Adrenal gland (tissue), 5 donors: ENCODE results near the gene ZNF319.

ENCODE experiments used
- POLR2A ChIP-seq, 2 donors: fragments of 450-650 bp; IDR thresholded peaks; one replicate each; pipeline ENCODE4 v1.6.1; 2017; ENCODE audit warnings: antibody characterized with exemption in 2 of 2, mild to moderate bottlenecking in 2 of 2, moderate library complexity in 1 of 2
- TF ChIP-seq, protein P1 (sequence below), 6 experiments: fragments of 450-650 bp in 4 of 6; fragments of 200-600 bp in 2 of 6; sonication (generic) in 1 of 6; IDR thresholded peaks; 1 replicate in 5 of 6; 2 replicates in 1 of 6; pipeline versions ENCODE4 v1.5.1 to v1.8.0; 2016 to 2021; ENCODE audit warnings: antibody characterized with exemption in 6 of 6, mild to moderate bottlenecking in 2 of 6, moderate library complexity in 1 of 6
- donor health status: DM: no; HTN: no; CAD: no.

DNA sequence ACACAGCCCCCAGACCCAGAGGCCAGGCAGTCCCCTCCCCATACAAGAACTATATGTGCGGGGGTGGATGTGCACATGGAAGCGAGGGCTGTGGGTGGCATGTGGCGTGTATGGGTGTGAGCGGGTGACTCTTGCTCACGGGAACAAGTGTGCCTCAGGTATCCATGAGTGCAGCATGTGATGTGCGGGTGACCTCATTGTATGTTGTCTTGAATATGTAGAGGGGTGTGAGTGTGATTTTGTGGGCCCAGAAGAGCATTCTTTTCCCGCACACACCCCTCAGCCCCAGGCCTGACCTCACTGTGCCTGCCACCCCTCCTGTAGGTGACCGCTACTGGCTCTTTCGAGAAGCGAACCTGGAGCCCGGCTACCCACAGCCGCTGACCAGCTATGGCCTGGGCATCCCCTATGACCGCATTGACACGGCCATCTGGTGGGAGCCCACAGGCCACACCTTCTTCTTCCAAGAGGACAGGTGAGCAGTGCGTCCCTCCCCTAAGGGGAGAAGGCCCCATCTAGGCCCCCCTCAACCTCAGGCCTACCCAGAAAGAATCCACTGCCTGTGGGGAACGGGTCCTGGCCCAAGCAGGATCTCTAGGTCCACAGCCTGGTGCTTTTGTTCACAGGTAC lies 42.5 kb upstream of the ZNF319 start:
- TF ChIP-seq, protein P1, sequence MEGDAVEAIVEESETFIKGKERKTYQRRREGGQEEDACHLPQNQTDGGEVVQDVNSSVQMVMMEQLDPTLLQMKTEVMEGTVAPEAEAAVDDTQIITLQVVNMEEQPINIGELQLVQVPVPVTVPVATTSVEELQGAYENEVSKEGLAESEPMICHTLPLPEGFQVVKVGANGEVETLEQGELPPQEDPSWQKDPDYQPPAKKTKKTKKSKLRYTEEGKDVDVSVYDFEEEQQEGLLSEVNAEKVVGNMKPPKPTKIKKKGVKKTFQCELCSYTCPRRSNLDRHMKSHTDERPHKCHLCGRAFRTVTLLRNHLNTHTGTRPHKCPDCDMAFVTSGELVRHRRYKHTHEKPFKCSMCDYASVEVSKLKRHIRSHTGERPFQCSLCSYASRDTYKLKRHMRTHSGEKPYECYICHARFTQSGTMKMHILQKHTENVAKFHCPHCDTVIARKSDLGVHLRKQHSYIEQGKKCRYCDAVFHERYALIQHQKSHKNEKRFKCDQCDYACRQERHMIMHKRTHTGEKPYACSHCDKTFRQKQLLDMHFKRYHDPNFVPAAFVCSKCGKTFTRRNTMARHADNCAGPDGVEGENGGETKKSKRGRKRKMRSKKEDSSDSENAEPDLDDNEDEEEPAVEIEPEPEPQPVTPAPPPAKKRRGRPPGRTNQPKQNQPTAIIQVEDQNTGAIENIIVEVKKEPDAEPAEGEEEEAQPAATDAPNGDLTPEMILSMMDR (IDR thresholded peaks at IDR 0.05), result no peak
- no peak for TF ChIP-seq POLR2A (IDR thresholded peaks at IDR 0.05)
